HG02610 (cell line): Measurements from ENCODE around the gene ACAA1.
"Not testable (repeated sequence)": the region's sequence is repeated elsewhere in the genome, so short reads cannot be mapped to it uniquely, and the experiment has no call there.

Experiments used
- ATAC-seq: cut with Tn5 transposase; IDR thresholded peaks from one replicate; pipeline ENCODE4 v1.9.1; 2021; ENCODE audit warnings: mild to moderate bottlenecking, moderate library complexity; ENCODE audit not compliant: unreplicated experiment

The ACAA1 gene

GRCh38 chr3:38084334-38085310, 52.3 kb downstream of the ACAA1 start:
- ATAC-seq, result no peak

GRCh38 chr3:38083871-38084333, 53.0 kb downstream of the ACAA1 start:
- no peak for ATAC-seq

GRCh38 chr3:38083254-38083653, 53.7 kb downstream of the ACAA1 start:
- not testable (repeated sequence) for ATAC-seq

GRCh38 chr3:38082296-38082695, 54.6 kb downstream of the ACAA1 start:
- not testable (repeated sequence) for ATAC-seq

- ATAC-seq, result not testable (repeated sequence)
These were observed 59.9 kb downstream of the ACAA1 start for GRCh38 chr3:38077073-38077472.
